ENCODE measurements around the gene ZNF485. TPM values are rescaled to one million over a fixed set of nuclear protein-coding genes. Genes with fewer than 3 reads are reported as not detected.

ZNF485 gene
- total RNA-seq, 1 experiment from 2014 or later = 7.2 TPM

DNA sequence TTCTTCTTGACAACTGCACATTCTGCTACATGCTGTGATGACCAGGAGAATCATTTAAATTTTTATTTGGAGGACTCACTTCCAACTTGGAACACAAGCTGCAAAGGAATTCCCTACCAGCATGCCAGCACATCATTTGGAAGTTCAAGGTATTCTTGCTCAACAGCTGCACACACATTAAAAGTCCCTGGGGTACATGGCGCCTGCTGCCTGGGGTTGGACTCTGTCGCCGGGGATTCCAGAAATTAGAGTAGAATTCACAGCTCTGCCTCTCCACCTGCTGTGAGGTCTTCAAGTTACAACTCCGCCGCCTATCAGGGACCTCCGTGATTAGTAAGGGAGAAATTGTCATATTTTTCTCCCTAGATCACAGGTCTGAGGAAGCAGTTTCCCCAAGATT lies 41.3 kb downstream of the ZNF485 start:
- H3K9me3 ChIP-seq (ENCODE audit: low read depth, low read length, poor library complexity, severe bottlenecking) = peaks cover 54% of the 10 kb centered on the region
- intact Hi-C loops (cut with micrococcal nuclease; ENCODE audit: unreplicated experiment) = no loop called here
- peaks cover 41% of the 10 kb centered on the region for H3K36me3 ChIP-seq (ENCODE audit: insufficient read depth, low read length, poor library complexity, severe bottlenecking)
- ChIA-PET CTCF (no interaction called here), POLR2A (ENCODE audit: low non-redundant PET) (no interaction called here)
- peak overlapping the region; percentile 73 for H3K4me3 ChIP-seq (ENCODE audit: low read depth, low read length, poor library complexity, severe bottlenecking)
- BruUV-seq (replicated peaks) = no TSS peak
- no peaks in the 10 kb centered on the region for H3K27me3 ChIP-seq (replicated peaks; ENCODE audit: insufficient read depth, low read depth, low read length, poor library complexity)
- TF ChIP-seq CTCF (conservative IDR thresholded peaks at IDR 0.05; ENCODE audit: low read depth, low read length) (no peak), EZH2 (IDR thresholded peaks at IDR 0.05; ENCODE audit: borderline replicate concordance, low read depth, low read length, poor library complexity, severe bottlenecking) (no peak)
- H3K27ac ChIP-seq (ENCODE audit: low read depth, low read length, poor library complexity, severe bottlenecking) = no peak overlapping the region
- H3K4me1 ChIP-seq (ENCODE audit: insufficient read depth, low read length, poor library complexity, severe bottlenecking) = no peaks in the 10 kb centered on the region
- DNase-seq (ENCODE audit: low spot score) = peak; percentile 40

DNA sequence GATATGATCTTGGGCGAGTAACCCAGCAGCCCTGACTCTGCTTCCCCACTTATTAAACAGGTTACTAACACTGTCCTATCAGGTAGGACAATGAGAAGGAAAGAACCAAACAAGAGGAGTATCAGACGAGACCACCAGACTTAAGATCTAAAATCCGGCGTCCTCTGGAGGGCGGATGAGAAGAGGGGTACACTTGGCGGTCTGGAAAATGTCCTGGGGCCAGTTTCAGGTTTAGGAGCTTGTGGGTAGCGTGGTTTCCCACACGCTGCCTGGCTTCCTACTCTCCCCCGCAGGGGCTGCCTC lies 41.8 kb downstream of the ZNF485 start:
- Histone ChIP-seq H3K9me3 (ENCODE audit: low read depth, low read length, poor library complexity, severe bottlenecking) (peaks cover 49% of the 10 kb centered on the region), H3K36me3 (ENCODE audit: insufficient read depth, low read length, poor library complexity, severe bottlenecking) (peaks cover 37% of the 10 kb centered on the region), H3K27me3 (replicated peaks; ENCODE audit: insufficient read depth, low read depth, low read length, poor library complexity) (no peaks in the 10 kb centered on the region), H3K4me3 (ENCODE audit: low read depth, low read length, poor library complexity, severe bottlenecking) (peak overlapping the region; percentile 73), H3K4me1 (ENCODE audit: insufficient read depth, low read length, poor library complexity, severe bottlenecking) (no peaks in the 10 kb centered on the region), H3K27ac (ENCODE audit: low read depth, low read length, poor library complexity, severe bottlenecking) (peak overlapping the region; percentile 89)
- CTCF ChIA-PET = no interaction called here
- BruUV-seq (replicated peaks) = no TSS peak
- peak; percentile 55 for DNase-seq (ENCODE audit: low spot score)
- POLR2A ChIA-PET (ENCODE audit: low non-redundant PET) = no interaction called here
- intact Hi-C loops (cut with micrococcal nuclease; ENCODE audit: unreplicated experiment) = no loop called here
- TF ChIP-seq EZH2 (IDR thresholded peaks at IDR 0.05; ENCODE audit: borderline replicate concordance, low read depth, low read length, poor library complexity, severe bottlenecking) = no peak
- no peak for TF ChIP-seq CTCF (conservative IDR thresholded peaks at IDR 0.05; ENCODE audit: low read depth, low read length)

DNA sequence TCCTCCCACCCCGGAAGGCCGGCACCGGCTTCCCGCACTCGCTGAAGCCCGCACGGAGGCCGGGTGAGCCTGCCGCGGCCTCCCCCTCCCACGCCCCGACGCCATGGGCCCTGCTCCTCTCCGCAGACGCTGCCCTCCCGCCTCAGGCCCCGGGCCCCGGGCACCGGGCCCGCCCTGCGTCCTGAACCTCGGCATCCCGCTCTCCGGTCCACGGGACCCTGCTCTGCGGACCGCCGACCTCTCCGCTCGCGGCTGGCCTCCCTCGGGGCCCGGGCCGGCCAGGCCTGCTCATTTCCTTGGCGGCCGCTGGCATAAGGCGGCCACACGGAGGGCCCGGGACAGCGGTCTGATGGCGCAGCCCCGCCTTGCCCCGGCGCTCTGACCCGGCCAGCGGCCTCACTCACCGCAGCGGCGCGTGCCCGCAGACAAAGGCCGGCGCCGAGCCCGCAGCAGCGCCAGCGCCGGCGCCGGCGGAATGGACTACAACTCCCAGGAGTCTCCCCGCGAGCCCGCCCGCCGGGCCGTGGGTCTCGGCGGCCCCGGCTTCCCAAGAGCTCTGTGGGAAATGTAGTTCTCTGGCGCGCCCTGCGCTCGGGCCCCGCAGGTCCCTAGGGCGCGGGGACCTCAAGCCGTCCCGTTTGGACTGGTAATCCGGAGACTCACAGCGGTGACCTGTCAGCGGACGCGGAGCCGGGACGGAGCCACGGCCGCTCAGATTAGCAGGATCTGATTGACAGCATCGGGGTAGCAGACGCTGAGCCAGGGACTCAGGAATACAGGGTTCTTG lies 42.4 kb downstream of the ZNF485 start, which contains the start of gene ZNF32:
Gene ZNF32, minus strand, starts transcription at position 484 of the 787 bp plus-strand sequence. CDS start 2,748 bp downstream, outside the sequence.
- Histone ChIP-seq H3K27me3 (replicated peaks; ENCODE audit: insufficient read depth, low read depth, low read length, poor library complexity) (no peaks in the 10 kb centered on the region), H3K9me3 (ENCODE audit: low read depth, low read length, poor library complexity, severe bottlenecking) (peaks cover 44% of the 10 kb centered on the region), H3K4me1 (ENCODE audit: insufficient read depth, low read length, poor library complexity, severe bottlenecking) (peaks cover 3% of the 10 kb centered on the region), H3K36me3 (ENCODE audit: insufficient read depth, low read length, poor library complexity, severe bottlenecking) (peaks cover 31% of the 10 kb centered on the region), H3K27ac (ENCODE audit: low read depth, low read length, poor library complexity, severe bottlenecking) (peak within 1 kb of the TSS; percentile 89), H3K4me3 (ENCODE audit: low read depth, low read length, poor library complexity, severe bottlenecking) (peak within 1 kb of the TSS; percentile 73)
- no TSS peak for BruUV-seq (replicated peaks)
- TF ChIP-seq CTCF (conservative IDR thresholded peaks at IDR 0.05; ENCODE audit: low read depth, low read length) = no peak
- no peak for TF ChIP-seq EZH2 (IDR thresholded peaks at IDR 0.05; ENCODE audit: borderline replicate concordance, low read depth, low read length, poor library complexity, severe bottlenecking)
- POLR2A ChIA-PET (ENCODE audit: low non-redundant PET) = interaction anchor here (0.6 kb wide), 1 partner anchor 554 kb away, joined by 3 read pairs; no protein-coding TSS in a partner anchor
- DNase-seq (ENCODE audit: low spot score) = peak; percentile 91
- intact Hi-C loops (cut with micrococcal nuclease; ENCODE audit: unreplicated experiment) = no loop called here
- CTCF ChIA-PET = no interaction called here

All from A673 (cell line).